Activated CD4-positive, alpha-beta T cell treated with anti-CD3 and anti-CD28 coated beads, Interleukin-2, amount 10 ng/mL, durations not matched to agents 24 days and 14 days (primary cell): Measurements from ENCODE around the gene PIK3CD. TPM values are rescaled to one million over a fixed set of nuclear protein-coding genes. Genes with fewer than 3 reads are reported as not detected.

Source experiments
- DNase-seq: peaks from one replicate; pipeline ENCODE4 v3.0.0; 2022
- H3K27ac Mint-ChIP-seq: one replicate; pipeline ENCODE4 v1.8.0; 2022; ENCODE audit warnings: mild to moderate bottlenecking, mixed read lengths
- H3K27me3 Mint-ChIP-seq: one replicate; pipeline ENCODE4 v1.8.0; 2022; ENCODE audit warnings: mixed read lengths
- H3K36me3 Mint-ChIP-seq: one replicate; pipeline ENCODE4 v1.8.0; 2022; ENCODE audit warnings: low read depth, mild to moderate bottlenecking, mixed read lengths
- H3K4me1 Mint-ChIP-seq: one replicate; pipeline ENCODE4 v1.8.0; 2021; ENCODE audit warnings: mixed read lengths
- H3K4me3 Mint-ChIP-seq: one replicate; pipeline ENCODE4 v1.8.0; 2022; ENCODE audit warnings: mild to moderate bottlenecking, moderate library complexity, mixed read lengths
- H3K9me3 Mint-ChIP-seq: one replicate; pipeline ENCODE4 v1.8.0; 2021; ENCODE audit warnings: mixed read lengths
- intact Hi-C: fragments of 100-400 bp; cut with micrococcal nuclease; formaldehyde crosslinking; loops from one replicate; pipeline ENCODE4 v1.15.1; 2023
- total RNA-seq: library from RNA; stranded (reverse); gene quantifications from 2 replicates; pipeline ENCODE4 v1.2.3, GENCODE V29; 2022

Gene PIK3CD
- total RNA-seq, 1 donor from 2014 or later = 233 TPM

DNA sequence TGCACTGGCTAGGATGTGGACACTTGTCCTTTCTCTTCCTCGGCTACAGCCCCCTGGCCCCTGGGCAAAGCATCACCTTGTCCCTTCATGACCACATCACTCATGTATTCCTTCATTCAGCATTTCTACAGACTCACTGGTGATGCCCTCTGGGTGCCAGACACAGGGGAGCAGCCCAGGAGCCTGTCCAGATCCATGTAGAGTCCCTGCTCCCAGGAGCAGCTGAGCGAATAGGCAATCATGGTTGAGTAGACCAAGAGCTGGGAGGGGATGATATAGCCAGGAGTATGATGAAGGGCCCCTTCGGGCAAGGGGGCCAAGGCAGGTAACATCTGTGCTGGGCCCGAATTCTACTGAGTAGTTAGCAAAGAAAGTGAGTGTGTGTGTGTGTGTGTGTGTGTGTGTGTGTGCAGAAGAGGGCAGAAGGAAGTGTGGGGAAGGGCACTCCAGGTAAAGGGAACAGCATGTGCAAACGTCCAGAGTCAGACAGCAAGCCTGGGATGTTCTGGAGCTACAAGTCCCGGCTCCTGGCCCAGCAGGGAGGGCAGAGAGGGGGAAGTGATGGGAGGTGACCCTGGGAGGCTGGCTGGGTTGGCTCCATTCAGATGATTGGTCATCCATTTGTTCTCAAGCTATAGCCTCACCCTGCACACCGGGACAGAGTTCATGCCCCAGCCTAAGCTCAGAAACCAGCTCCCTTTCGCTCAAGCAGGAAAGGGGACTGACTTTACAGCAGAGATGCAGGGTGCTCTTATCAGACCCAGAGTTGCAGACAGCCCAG lies 21.0 kb upstream of the PIK3CD start:
- H3K36me3 Mint-ChIP-seq = peaks cover 53% of the 10 kb centered on the region
- H3K27me3 Mint-ChIP-seq = no peaks in the 10 kb centered on the region
- no peaks in the 10 kb centered on the region for H3K9me3 Mint-ChIP-seq
- peak overlapping the region; percentile 95 for H3K4me3 Mint-ChIP-seq
- peaks cover 60% of the 10 kb centered on the region for H3K4me1 Mint-ChIP-seq
- DNase-seq = peak; percentile 74
- intact Hi-C loops = loop anchor here (1.0 kb wide), 1 partner anchor 40 kb away; no protein-coding TSS in a partner anchor
- H3K27ac Mint-ChIP-seq = peak overlapping the region; percentile 93

DNA sequence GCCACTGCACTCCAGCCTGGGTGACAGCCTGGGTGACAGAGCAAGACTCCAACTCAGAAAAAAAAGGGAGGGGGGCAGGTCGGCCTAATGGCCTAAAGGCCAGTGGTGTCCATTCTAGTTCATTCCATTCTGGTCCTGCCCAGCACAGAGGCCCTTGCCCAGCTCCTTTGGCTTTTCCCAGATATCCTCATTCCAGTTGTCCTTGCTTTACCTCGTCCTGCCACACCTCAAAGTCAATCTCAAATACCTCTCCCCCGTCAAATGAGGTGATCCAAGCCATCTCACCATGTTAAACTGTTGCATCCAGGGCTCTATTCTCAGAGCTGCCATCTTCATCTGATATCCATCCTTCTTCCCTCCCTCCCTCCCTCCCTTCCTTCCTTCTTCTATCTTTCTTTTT lies 19.9 kb upstream of the PIK3CD start:
- H3K27ac Mint-ChIP-seq = peak overlapping the region; percentile 80
- no peak for DNase-seq
- H3K4me3 Mint-ChIP-seq = peak overlapping the region; percentile 95
- peaks cover 63% of the 10 kb centered on the region for H3K36me3 Mint-ChIP-seq
- intact Hi-C loops = no loop called here
- H3K9me3 Mint-ChIP-seq = no peaks in the 10 kb centered on the region
- no peaks in the 10 kb centered on the region for H3K27me3 Mint-ChIP-seq
- peaks cover 52% of the 10 kb centered on the region for H3K4me1 Mint-ChIP-seq

DNA sequence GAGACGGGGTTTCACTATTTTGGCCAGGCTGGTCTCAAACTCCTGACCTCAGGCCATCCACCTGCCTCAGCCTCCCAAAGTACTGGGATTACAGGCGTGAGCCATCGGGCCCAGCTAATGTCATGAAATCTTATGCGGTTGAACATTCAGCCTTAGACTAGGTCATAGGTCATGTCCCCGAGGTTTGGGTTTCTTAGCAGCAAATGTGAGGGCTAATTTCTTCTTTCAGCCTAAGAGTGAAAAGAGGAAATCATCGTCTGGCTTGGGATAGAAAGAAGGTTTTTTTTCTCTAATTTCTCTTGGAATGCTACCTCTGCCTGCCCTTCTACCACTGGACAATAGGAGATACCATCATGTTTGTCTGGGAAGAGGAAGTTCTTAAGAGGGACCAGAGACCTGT lies 18.0 kb upstream of the PIK3CD start:
- intact Hi-C loops = no loop called here
- Mint-ChIP-seq H3K9me3 (peaks cover 3% of the 10 kb centered on the region), H3K36me3 (peaks cover 77% of the 10 kb centered on the region), H3K4me1 (peaks cover 45% of the 10 kb centered on the region), H3K4me3 (peak overlapping the region; percentile 28), H3K27ac (no peak overlapping the region), H3K27me3 (no peaks in the 10 kb centered on the region)
- no peak for DNase-seq

DNA sequence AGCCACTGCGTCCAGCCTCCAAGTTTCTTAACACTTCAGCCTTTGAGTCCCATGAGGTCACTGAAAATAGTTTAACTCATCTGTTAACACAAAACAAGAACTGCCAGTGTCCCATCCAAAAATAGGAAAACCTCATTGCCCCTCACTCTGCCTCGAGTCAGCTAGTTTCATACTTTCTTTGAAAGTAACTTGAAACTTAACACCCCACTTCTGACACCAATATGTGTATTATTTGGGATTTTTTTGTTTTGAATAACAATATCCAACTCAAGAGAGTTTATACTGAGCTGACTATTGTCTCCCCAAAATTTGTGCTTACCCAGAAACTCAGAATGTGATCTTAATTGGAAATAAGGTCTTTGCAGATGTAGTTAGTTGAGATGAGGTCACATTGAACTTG lies 16.9 kb upstream of the PIK3CD start:
- Mint-ChIP-seq H3K4me3 (no peak overlapping the region), H3K27ac (peak overlapping the region; percentile 60), H3K9me3 (peaks cover 3% of the 10 kb centered on the region), H3K27me3 (no peaks in the 10 kb centered on the region), H3K4me1 (peaks cover 48% of the 10 kb centered on the region), H3K36me3 (peaks cover 83% of the 10 kb centered on the region)
- DNase-seq = no peak
- intact Hi-C loops = no loop called here

DNA sequence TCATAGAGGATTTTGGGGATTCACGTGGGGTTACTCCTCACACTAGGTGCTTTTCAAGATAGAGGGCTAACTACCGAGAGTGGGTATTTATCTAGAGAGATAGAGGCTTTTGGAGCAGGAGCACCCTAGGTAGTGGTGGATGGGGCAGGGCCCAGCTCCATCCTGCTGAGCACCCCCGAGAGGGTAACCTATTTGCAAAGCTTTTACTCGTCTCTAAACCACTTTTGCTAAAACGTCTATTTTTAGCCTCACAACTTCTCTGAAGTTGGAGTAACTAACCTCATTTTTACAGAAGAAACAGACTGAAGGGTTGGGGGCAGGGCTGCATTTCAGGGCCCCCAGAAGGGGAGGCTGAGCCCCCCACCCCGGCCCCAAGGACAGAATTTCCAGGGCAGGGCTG lies 12.3 kb upstream of the PIK3CD start:
- Mint-ChIP-seq H3K27ac (peak overlapping the region; percentile 25), H3K27me3 (no peaks in the 10 kb centered on the region), H3K9me3 (peaks cover 3% of the 10 kb centered on the region), H3K4me3 (peak overlapping the region; percentile 49), H3K36me3 (peaks cover 70% of the 10 kb centered on the region), H3K4me1 (peaks cover 57% of the 10 kb centered on the region)
- intact Hi-C loops = no loop called here
- no peak for DNase-seq

GRCh38 chr1:9643351-9644256 lies 7.9 kb upstream of the PIK3CD start:
- H3K36me3 Mint-ChIP-seq = peaks cover 44% of the 10 kb centered on the region
- intact Hi-C loops = loop anchor here (2.0 kb wide), 1 partner anchor 15 kb away; no protein-coding TSS in a partner anchor
- peak; percentile 71 for DNase-seq
- H3K4me1 Mint-ChIP-seq = peaks cover 45% of the 10 kb centered on the region
- H3K27me3 Mint-ChIP-seq = no peaks in the 10 kb centered on the region
- no peaks in the 10 kb centered on the region for H3K9me3 Mint-ChIP-seq
- H3K4me3 Mint-ChIP-seq = peak overlapping the region; percentile 62
- H3K27ac Mint-ChIP-seq = peak overlapping the region; percentile 70

DNA sequence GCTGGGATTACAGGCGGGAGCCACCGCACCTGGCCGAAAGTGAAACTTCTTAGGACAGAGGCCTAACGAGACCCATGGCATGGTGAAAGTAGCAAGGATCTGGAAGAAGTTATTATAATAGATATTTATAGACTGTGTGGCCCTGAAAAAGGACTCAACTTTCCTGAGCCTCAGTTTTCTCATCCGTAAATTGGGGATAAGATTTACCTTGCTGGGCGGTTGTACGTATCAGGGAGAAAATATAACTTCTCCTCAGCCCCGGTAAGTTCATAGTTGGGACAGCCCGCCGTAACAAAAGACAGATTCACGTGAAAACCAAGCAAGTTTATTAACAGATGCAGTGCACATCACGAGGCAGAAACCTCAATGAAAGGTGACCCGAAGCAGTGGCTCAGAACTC lies 5.5 kb upstream of the PIK3CD start:
- peaks cover 39% of the 10 kb centered on the region for H3K4me1 Mint-ChIP-seq
- H3K27me3 Mint-ChIP-seq = no peaks in the 10 kb centered on the region
- intact Hi-C loops = no loop called here
- no peak overlapping the region for H3K4me3 Mint-ChIP-seq
- peaks cover 23% of the 10 kb centered on the region for H3K36me3 Mint-ChIP-seq
- no peak overlapping the region for H3K27ac Mint-ChIP-seq
- H3K9me3 Mint-ChIP-seq = no peaks in the 10 kb centered on the region
- no peak for DNase-seq

DNA sequence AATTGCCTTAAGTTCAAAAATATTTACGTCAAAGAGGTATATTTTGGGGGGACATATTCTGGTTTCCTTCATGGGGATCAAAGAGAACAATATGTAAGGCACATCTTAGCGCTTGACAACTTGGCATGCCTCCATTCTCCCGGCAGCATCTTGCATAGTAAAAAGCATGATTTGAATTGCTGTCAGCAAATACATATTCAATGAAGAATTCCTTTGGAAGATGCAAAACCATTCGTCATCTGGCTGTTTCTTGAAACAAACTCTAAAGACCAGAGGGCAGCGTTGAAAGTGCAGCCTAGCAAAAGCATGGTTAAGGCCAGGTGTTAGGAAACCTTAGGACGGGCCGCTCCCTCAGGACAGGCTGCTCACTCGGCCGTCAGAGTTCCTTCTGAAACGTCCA lies 3.4 kb upstream of the PIK3CD start:
- Mint-ChIP-seq H3K9me3 (no peaks in the 10 kb centered on the region), H3K36me3 (peaks cover 19% of the 10 kb centered on the region), H3K4me1 (peaks cover 34% of the 10 kb centered on the region), H3K27me3 (no peaks in the 10 kb centered on the region), H3K4me3 (no peak overlapping the region), H3K27ac (no peak overlapping the region)
- DNase-seq = no peak
- intact Hi-C loops = no loop called here

GRCh38 chr1:9649769-9650168 lies 1.8 kb upstream of the PIK3CD start:
- peaks cover 28% of the 10 kb centered on the region for H3K36me3 Mint-ChIP-seq
- no peaks in the 10 kb centered on the region for H3K9me3 Mint-ChIP-seq
- intact Hi-C loops = no loop called here
- H3K27me3 Mint-ChIP-seq = no peaks in the 10 kb centered on the region
- H3K4me3 Mint-ChIP-seq = peak overlapping the region; percentile 96
- peaks cover 37% of the 10 kb centered on the region for H3K4me1 Mint-ChIP-seq
- peak overlapping the region; percentile 32 for H3K27ac Mint-ChIP-seq
- no peak for DNase-seq

- H3K9me3 Mint-ChIP-seq = no peaks in the 10 kb centered on the region
- peak overlapping the region; percentile 96 for H3K27ac Mint-ChIP-seq
- peak overlapping the region; percentile 96 for H3K4me3 Mint-ChIP-seq
- intact Hi-C loops = no loop called here
- no peaks in the 10 kb centered on the region for H3K27me3 Mint-ChIP-seq
- peaks cover 33% of the 10 kb centered on the region for H3K36me3 Mint-ChIP-seq
- peaks cover 44% of the 10 kb centered on the region for H3K4me1 Mint-ChIP-seq
- no peak for DNase-seq
Observed at GRCh38 chr1:9651220-9651564, 339 bp upstream of the PIK3CD start.

- Mint-ChIP-seq H3K27ac (peak overlapping the region; percentile 99), H3K9me3 (no peaks in the 10 kb centered on the region), H3K36me3 (peaks cover 37% of the 10 kb centered on the region), H3K27me3 (no peaks in the 10 kb centered on the region), H3K4me3 (peak overlapping the region; percentile 98), H3K4me1 (peaks cover 52% of the 10 kb centered on the region)
- intact Hi-C loops = loop anchor here (1.0 to 2.0 kb wide), 4 partner anchors 18 to 76 kb away; no protein-coding TSS in a partner anchor
- peak; percentile 93 for DNase-seq
Observed at GRCh38 chr1:9652379-9653209, 1.1 kb downstream of the PIK3CD start.

DNA sequence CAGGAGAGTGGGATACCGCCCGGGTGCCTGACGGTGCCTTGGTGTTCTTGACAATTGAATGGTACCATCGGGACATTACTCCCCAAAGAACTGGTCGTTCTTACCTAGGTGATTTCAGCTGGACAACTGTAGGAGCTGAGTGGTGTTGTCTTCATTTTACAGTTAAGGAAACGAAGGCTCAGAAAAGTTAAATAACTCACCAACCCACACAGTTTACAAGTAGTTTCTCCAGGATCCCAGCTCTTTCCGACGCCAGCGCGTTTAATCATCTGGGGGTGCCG lies 1.6 kb downstream of the PIK3CD start:
- Mint-ChIP-seq H3K9me3 (no peaks in the 10 kb centered on the region), H3K27ac (peak overlapping the region; percentile 99), H3K36me3 (peaks cover 39% of the 10 kb centered on the region), H3K4me1 (peaks cover 57% of the 10 kb centered on the region), H3K27me3 (no peaks in the 10 kb centered on the region), H3K4me3 (peak overlapping the region; percentile 98)
- DNase-seq = no peak
- intact Hi-C loops = loop anchor here (1.0 to 2.0 kb wide), 4 partner anchors 17 to 75 kb away; no protein-coding TSS in a partner anchor

GRCh38 chr1:9653491-9654050 lies 2.0 kb downstream of the PIK3CD start:
- DNase-seq = peak; percentile 79
- Mint-ChIP-seq H3K4me1 (peaks cover 59% of the 10 kb centered on the region), H3K27me3 (no peaks in the 10 kb centered on the region), H3K27ac (peak overlapping the region; percentile 99), H3K9me3 (no peaks in the 10 kb centered on the region), H3K4me3 (peak overlapping the region; percentile 98), H3K36me3 (peaks cover 37% of the 10 kb centered on the region)
- intact Hi-C loops = loop anchor here (1.0 to 2.0 kb wide), 4 partner anchors 17 to 75 kb away; no protein-coding TSS in a partner anchor
